HG03103 (cell line): ENCODE data around the gene PXK.
"Not testable (repeated sequence)": the region's sequence is repeated elsewhere in the genome, so short reads cannot be mapped to it uniquely, and the experiment has no call there.

ENCODE experiments used
- ATAC-seq: cut with Tn5 transposase; IDR thresholded peaks from one replicate; pipeline ENCODE4 v1.9.1; 2021; ENCODE audit warnings: low read depth; ENCODE audit not compliant: unreplicated experiment

Gene PXK

DNA sequence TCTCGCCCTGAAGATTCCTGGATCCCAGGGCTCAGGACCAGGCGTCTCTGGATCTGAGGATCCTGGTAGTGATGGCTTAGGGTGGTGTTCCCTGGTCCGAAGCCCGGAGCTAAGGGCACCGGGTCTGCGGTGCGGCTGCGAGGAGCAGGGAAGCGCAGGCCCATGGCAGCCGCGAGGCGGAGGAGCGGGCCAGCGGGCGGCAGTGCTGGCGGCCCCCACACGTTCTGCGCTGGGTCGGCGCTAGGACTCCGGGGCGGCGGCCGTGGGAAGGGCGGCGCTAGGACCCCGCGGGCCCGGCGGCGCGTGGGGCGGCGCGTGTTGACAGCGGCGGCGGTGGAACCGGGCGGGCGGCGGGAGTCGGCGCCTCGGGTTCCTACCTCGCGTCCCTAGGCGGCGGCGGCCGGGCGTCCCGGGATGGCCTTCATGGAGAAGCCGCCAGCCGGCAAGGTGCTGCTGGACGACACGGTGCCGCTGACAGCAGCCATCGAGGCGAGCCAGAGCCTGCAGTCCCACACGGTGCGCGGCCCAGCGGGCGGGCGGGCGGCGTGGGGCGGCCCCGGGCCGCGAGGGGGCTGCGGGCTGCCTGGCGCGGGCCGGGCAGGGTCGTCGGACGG, at the start of gene PXK:
Gene PXK (plus strand): TSS at position 318 of the 614 bp plus-strand sequence. CDS start 97 bp downstream, at position 415.
- peak; percentile 78 for ATAC-seq

- no peak for ATAC-seq
Observed at GRCh38 chr3:58285334-58285733, 47.4 kb upstream of the PXK start.

DNA sequence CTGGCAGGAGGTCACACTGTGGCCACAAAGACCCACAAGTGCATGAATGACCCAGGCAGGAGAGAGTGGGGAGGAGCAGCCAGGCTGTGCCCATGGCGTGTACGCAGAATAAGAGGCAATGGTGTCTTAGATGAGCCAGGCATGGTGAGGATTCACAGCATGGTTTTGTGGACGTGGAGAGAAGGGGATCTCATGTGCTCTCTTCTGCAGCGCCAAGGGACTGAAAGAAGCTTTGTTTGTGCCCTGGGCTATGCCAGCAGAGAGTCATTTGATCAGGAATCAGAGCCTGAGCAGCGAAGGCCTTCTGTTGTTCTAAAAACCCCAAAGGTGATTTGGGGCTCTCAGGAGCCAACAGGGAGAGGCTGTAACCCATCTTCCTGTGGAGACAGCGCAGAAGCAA, 45.3 kb upstream of the PXK start:
- ATAC-seq = no peak

DNA sequence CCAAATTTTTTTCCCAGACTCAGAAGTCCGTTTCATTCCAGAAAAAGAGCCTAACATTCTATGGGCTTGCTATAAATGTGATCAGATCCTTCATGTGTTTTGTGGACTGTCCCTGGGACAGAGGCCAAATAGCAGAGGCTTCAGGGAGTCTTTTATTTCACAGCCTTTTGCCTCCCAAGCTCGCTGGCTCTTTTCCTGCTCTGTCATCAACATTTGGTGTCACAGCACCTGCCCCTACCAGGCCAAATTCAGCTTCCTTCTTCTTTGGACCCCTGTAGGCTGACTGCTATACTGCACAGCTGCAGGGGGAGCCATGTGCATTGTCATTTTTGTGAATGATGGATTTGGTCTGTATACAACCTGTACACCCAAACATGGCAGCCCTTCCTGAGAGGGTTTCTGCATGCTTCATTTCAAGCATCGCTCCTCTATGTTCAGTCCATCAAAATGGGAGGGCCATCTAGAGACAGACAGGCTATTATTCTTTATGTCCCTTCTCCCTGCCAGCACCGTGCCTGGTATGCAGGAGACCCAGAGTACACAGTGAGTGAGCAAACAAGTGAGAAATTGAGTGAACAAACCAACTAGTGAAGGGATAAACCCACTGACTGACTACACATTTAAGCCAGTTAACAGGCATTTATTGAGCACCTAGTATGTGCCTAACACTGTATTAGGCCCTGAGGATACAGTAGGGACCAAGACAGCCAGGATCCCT, 44.5 kb upstream of the PXK start:
- no peak for ATAC-seq

GRCh38 chr3:58288964-58289613, 43.6 kb upstream of the PXK start:
- ATAC-seq = not testable (repeated sequence)

DNA sequence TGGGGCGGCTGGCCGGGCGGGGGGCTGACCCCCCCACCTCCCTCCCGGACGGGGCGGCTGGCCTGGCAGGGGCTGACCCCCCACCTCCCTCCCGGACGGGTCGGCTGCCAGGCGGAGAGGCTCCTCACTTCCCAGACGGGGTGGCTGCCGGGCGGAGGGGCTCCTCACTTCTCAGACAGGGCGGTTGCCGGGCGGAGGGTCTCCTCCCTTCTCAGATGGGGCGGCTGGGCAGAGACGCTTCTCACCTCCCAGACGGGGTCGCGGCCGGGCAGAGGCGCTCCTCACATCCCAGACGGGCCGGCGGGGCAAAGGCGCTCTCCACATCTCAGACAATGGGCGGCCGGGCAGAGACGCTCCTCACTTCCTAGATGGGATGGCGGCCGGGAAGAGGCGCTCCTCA, 42.2 kb upstream of the PXK start:
- not testable (repeated sequence) for ATAC-seq

DNA sequence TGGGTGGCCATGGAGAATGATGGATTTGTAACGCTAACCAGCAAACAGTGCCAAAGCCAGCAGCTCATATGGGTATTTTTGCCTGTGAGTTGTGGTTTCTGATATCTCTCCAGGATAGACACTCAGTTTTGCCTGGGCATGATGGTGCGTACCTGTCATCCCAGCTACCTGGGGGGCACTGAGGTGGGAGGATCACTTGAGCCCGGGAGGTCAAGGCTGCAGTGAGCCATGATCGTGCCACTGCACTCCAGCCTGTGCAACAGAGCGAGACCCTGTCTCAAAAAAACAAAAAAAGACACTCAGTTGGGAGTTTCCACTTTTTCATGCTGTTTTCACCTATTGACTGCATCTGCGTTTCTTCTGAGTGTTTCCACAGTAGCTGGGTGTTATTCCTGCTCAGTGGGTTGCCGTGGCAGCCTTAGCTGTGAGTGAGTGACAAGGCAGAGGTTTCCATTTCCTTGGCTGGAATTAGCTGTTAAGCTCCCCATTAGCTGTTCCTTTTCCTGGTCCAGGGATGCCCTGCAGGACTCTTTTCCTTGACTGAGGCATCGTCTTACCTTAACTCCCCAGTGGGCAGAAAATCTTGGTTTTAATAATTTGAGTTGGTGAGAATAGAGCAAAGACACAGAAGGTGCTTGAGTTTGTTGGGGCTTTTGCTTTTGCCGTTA, 40.9 kb upstream of the PXK start:
- no peak for ATAC-seq

- ATAC-seq = no peak
Observed at GRCh38 chr3:58292866-58293265, 39.8 kb upstream of the PXK start.

DNA sequence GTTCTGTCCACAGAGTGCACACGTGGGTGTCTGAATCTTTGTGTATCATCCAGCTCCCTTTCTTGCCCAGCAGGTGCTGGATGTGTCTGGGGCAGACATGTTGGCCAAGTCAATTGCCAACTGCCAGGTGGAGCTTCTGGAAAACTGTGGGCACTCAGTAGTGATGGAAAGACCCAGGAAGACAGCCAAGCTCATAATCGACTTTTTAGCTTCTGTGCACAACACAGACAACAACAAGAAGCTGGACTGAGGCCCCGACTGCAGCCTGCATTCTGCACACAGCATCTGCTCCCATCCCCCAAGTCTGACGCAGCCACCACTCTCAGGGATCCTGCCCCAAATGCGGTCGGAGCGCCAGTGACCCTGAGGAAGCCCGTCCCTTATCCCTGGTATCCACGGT, 39.2 kb upstream of the PXK start:
- ATAC-seq = no peak

DNA sequence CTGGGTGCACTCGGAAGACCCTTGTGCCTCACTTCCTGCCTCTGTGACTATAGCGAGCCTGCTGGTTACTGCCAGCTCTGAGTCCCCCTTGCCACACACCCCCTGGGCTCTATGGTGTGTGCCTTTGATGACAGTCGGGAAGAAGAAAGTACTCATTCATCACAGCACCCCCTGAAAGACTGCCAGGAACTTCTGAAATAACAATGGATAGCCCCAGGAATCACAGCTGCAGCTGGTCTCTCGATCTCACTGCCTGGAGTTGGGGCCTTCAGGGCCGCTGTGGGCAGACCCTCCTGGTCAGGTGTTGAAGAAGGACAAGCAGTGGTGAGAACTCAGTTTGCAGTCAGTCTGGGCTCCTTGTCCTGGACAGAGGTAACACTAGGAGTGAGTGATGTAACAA, 36.4 kb upstream of the PXK start:
- ATAC-seq = no peak

DNA sequence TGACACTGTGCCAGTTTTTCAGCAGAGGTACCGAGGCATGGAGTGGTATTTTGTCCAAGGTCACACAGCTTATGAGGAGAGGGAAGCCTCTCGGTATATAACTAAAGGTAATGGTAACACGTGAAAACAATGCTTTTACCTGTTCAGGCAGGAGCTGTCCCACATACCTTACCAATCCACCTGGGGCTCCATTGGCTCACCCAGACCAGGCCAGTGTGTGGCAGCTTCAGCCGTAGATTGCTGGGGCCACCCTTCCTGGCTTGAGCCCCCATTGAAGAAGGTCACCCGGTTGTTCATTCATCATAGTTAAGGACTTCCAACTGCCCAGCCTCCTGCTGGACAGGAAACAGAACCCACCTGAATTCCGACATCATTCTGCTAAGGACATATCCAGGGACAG, 35.8 kb upstream of the PXK start:
- no peak for ATAC-seq

GRCh38 chr3:58298190-58298589, 34.5 kb upstream of the PXK start:
- no peak for ATAC-seq

GRCh38 chr3:58299075-58299474, 33.6 kb upstream of the PXK start:
- ATAC-seq = no peak

GRCh38 chr3:58299839-58300516, 32.7 kb upstream of the PXK start:
- ATAC-seq = no peak

DNA sequence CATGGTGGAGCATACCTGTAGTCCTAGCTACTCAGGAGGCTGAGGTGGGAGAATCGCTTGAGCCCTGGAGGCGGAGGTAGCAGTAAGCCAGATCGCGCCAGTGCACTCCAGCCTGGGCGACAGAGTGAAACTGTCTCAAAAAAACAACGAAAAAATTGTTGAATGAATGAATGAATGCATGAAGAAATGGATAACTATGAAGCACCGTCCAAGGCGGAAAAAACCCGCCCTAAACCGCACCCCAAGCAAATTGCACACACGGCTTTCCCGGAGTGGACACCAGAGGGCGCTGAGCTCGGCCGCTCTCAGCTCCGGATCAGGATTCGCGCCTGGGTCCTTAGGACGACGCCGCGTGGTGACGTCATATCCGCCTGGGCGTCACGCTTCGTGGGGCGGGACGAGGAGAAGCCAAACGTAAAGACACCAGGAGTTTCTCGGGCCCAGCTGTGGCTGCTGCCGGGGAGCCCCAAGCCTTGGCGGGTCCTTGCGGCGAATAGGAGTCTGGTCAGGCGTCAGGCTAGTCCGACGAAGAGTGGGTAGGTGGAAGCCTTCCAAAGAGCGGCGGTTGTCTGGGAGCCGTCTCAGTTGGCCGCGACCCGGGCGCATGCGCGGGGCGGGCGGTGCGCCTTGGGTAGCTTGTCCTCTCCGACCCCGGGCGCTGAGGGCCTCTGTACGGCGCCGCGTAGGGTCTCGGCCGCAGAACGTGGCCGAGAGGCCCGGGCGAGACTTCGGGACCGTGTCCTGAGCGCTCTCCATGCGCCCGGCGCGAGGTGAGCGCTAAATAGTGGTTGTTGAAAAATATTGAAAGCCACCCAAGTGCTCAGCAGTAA, 26.6 kb upstream of the PXK start, which contains the start of the genes HTD2 and RPP14:
Gene HTD2 (plus strand): TSS at position 639 of the 830 bp plus-strand sequence. CDS start 11,094 bp downstream, outside the sequence.
Gene RPP14 (plus strand): TSS at position 364 of the 830 bp plus-strand sequence. CDS start 4,085 bp downstream, outside the sequence.
- peak; percentile 83 for ATAC-seq

DNA sequence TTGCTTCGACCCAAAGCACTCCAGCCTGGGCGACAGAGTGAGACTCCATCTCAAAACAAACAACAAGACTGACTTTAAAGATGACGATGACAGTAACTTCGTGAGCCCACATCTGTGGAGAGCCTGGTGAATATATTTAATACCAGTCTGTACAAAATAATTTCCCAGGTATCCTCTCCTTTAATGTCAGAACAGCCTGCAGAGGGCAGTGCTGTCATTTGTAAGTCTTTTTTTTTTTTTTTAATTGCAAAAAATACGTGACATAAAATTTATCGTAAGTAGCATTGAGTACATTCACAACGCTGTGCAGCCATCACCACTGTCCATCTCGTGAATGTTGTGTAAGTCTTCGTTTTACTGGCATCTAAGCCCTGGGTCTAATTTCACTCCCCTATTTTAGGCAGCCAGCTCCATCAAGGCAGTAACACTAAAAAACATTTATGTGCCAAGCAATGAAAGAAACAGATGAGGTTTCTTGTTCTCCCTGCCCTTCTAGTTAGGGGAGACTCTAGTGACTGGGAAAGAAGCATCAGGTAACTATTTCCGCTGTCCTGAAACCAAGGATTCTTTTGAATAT, 25.0 kb upstream of the PXK start:
- no peak for ATAC-seq

DNA sequence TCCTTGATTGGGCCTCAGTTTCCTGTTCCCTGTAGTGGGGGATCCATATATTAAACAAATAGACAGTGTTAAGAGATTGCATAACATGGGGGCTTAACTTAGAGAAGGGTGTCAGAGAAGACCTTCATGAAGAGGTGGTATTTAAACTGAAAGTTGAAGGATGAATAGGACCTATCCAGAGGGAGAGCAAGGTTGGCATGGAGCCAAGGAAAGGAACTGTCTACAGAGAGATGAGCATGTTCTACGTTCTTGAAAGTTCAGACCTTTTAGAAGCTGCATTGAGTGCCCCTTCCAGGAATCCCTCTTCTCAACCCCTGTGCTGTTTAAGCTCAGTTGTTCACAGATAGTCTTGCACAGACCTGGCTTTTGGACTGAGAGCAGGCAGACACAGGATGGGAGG, 24.0 kb upstream of the PXK start:
- no peak for ATAC-seq

DNA sequence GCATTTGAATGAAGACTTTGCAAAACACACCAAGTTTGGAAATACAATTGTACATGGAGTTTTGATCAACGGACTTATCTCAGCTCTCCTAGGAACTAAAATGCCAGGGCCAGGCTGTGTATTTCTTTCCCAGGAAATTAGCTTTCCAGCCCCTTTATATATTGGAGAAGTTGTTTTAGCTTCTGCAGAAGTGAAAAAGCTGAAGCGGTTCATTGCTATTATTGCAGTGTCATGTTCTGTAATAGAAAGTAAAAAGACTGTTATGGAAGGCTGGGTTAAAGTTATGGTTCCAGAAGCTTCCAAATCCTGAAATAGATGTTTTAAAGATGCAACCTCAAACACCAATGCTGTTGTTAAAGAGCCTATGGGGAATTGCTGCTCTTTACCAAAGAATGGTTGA, 14.9 kb upstream of the PXK start:
- no peak for ATAC-seq

DNA sequence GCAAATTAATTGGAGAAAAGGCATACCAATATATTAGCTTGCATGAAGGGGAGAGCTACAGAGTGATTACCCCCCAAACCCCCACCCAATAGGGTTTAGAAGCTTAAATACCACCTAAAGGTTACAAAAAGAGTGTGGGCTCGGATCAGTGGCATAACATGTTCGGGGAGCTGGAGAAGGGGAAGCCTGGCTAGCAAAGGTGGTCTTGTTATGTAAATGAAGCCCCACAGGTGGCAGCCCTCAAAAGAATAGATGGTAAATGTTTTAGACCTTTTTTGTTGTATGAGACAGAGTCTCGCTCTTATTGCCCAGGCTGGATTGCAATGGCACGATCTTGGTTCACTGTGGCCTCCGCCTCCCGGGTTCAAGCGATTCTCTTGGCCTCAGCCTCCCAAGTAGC, 10.9 kb upstream of the PXK start:
- ATAC-seq = no peak
